ENCODE measurements around the gene PTPRR.

The PTPRR gene

GRCh38 chr12:70719672-70720420, 200.7 kb downstream of the PTPRR start:
- peak; percentile 7 for DNase-seq (ENCODE audit: low read depth, low spot score)
- ChIA-PET CTCF (interaction anchor here (0.6 to 15.0 kb wide), 31 partner anchors 9 to 1362 kb away, joined by 3 to 199 read pairs (median 5); no protein-coding TSS in a partner anchor), POLR2A (no interaction called here)

GRCh38 chr12:70719071-70719470, 201.5 kb downstream of the PTPRR start:
- POLR2A ChIA-PET: no interaction called here
- CTCF ChIA-PET: interaction anchor here (0.6 to 15.0 kb wide), 30 partner anchors 10 to 1361 kb away, joined by 3 to 199 read pairs (median 4); no protein-coding TSS in a partner anchor
- no peak for DNase-seq (ENCODE audit: low read depth, low spot score)
- TF ChIP-seq CTCF (IDR thresholded peaks at IDR 0.05; ENCODE audit: insufficient read depth, low read length, missing control alignments): no peak
- H3K4me3 ChIP-seq (ENCODE audit: low read depth, low read length): no peak overlapping the region

More at GRCh38 chr12:70719672-70720420, 200.7 kb downstream of the PTPRR start:
- peak; percentile 85 for TF ChIP-seq CTCF (IDR thresholded peaks at IDR 0.05; ENCODE audit: insufficient read depth, low read length, missing control alignments)
- H3K4me3 ChIP-seq (ENCODE audit: low read depth, low read length): peak overlapping the region; percentile 58

- ChIA-PET POLR2A (no interaction called here), CTCF (no interaction called here)
- TF ChIP-seq CTCF (IDR thresholded peaks at IDR 0.05; ENCODE audit: insufficient read depth, low read length, missing control alignments): no peak
- no peak for DNase-seq (ENCODE audit: low read depth, low spot score)
- no peak overlapping the region for H3K4me3 ChIP-seq (ENCODE audit: low read depth, low read length)
Observed at GRCh38 chr12:70711831-70712230, 208.7 kb downstream of the PTPRR start.

GRCh38 chr12:70709022-70709421, 211.5 kb downstream of the PTPRR start:
- POLR2A ChIA-PET: no interaction called here
- CTCF ChIA-PET: interaction anchor here (0.7 to 0.9 kb wide), 2 partner anchors 9 to 121 kb away, joined by 3 read pairs; no protein-coding TSS in a partner anchor
- no peak for DNase-seq (ENCODE audit: low read depth, low spot score)
- H3K4me3 ChIP-seq (ENCODE audit: low read depth, low read length): no peak overlapping the region
- no peak for TF ChIP-seq CTCF (IDR thresholded peaks at IDR 0.05; ENCODE audit: insufficient read depth, low read length, missing control alignments)

- no peak for TF ChIP-seq CTCF (IDR thresholded peaks at IDR 0.05; ENCODE audit: insufficient read depth, low read length, missing control alignments)
- no peak overlapping the region for H3K4me3 ChIP-seq (ENCODE audit: low read depth, low read length)
- POLR2A ChIA-PET: no interaction called here
- DNase-seq (ENCODE audit: low read depth, low spot score): no peak
- CTCF ChIA-PET: interaction anchor here (0.7 kb wide), 1 partner anchor 1350 kb away, joined by 3 read pairs; no protein-coding TSS in a partner anchor
Observed at GRCh38 chr12:70706611-70707010, 213.9 kb downstream of the PTPRR start.

GRCh38 chr12:70698345-70698744, 222.2 kb downstream of the PTPRR start:
- no peak for TF ChIP-seq CTCF (IDR thresholded peaks at IDR 0.05; ENCODE audit: insufficient read depth, low read length, missing control alignments)
- no peak overlapping the region for H3K4me3 ChIP-seq (ENCODE audit: low read depth, low read length)
- no peak for DNase-seq (ENCODE audit: low read depth, low spot score)
- ChIA-PET POLR2A (no interaction called here), CTCF (interaction anchor here (1.2 to 1.6 kb wide), 2 partner anchors 21 to 109 kb away, joined by 3 to 5 read pairs; no protein-coding TSS in a partner anchor)
